Stimulated activated CD4-positive, alpha-beta T cell treated with anti-CD3 and anti-CD28 coated beads, Interleukin-1b, Interleukin-23, amount 100 ng/mL, for 1 hour (primary cell): ENCODE data around the gene LDLRAD3.
"Not testable (repeated sequence)": the region's sequence is repeated elsewhere in the genome, so short reads cannot be mapped to it uniquely, and the experiment has no call there.

Experiments used
- DNase-seq, 2 donors: peaks; one replicate each; pipeline ENCODE4 v3.0.0-alpha.2; 2020; ENCODE audit warnings: low read depth in 2 of 2

The LDLRAD3 gene

GRCh38 chr11:36016709-36017108 is 72.8 kb downstream of the LDLRAD3 start:
- no peak for DNase-seq

- no peak for DNase-seq
Observed at GRCh38 chr11:36019005-36019596, 75.2 kb downstream of the LDLRAD3 start.

DNA sequence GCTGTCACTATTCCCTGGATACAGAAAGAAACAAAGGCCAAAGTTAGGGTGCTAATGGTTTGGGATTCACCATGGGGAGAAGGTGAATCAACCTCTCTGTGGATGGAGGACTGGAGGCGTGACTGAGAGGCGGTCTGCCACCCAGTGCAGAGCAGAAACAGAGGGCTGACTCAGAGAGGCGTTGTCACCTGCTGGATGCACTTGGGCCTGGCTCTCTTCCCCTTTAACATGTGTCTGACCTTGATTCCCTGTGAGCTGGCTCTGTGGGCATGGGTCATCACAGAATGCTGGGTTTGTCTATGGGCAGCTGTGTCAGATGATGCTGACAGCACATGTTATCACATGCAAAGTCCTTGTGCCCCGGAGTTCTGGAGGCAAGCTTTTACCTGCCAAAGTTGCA is 75.9 kb downstream of the LDLRAD3 start:
- no peak for DNase-seq

- DNase-seq: no peak
Observed at GRCh38 chr11:36022882-36023281, 79.0 kb downstream of the LDLRAD3 start.

- no peak for DNase-seq
Observed at GRCh38 chr11:36023922-36024321, 80.1 kb downstream of the LDLRAD3 start.

DNA sequence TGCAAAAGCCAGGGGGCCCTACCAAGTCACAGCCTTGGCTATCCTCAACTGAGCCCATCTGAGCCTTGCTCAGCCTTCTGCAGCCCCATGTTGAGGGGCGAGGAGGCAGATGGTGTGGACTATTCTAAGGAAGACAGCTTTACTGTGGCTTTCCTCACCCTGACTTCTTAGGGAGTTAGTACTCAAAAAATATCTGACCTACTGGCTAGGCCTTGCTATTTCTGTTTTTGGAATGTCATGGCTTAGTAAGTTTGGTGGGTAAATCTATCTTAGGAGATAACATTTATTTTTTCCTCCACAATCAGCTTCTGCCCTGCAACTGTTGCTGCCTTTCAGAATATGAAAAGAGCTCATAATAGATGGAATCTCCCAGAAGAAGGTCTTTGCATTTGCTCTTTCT is 80.9 kb downstream of the LDLRAD3 start:
- DNase-seq: no peak

GRCh38 chr11:36026315-36026968 is 82.6 kb downstream of the LDLRAD3 start:
- DNase-seq: no peak

DNA sequence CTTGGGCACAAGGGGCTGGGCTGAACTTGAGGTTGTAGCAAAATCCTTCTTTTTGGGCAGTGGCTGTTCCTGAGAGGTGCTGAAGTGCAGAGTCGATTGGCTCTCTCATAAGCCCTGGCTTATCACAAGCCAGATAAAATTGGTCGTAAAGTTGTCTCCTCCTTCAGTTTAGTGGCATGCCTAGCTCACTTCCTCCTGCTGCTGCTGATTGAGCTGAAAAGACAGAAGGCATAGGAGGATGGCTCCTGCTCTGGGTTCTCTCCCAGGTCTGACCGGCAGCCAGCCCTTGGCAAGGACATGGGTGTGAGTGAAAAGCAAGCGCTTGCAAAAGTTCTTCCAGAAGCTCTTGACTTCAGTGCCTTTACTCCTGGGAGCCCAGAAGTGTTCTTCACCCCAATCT is 83.9 kb downstream of the LDLRAD3 start:
- no peak for DNase-seq

DNA sequence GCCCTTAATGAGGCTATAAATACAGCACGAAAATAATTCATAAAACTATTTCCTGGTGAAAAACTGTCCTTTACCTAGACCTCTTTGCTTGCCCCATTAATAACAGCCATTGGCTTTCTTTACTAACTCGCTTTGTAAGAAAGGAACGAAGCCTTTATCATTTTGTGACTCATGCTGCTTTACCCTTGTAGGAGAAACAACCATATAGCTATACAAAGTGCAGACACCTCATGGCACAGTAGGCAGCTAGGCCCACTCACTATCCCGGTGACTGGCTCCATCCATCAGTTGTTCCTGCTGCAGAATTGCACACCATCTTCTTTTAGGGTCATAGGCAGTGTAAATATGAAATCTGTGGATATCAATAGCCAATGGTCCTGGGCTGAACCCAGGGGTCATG is 85.8 kb downstream of the LDLRAD3 start:
- DNase-seq: no peak

DNA sequence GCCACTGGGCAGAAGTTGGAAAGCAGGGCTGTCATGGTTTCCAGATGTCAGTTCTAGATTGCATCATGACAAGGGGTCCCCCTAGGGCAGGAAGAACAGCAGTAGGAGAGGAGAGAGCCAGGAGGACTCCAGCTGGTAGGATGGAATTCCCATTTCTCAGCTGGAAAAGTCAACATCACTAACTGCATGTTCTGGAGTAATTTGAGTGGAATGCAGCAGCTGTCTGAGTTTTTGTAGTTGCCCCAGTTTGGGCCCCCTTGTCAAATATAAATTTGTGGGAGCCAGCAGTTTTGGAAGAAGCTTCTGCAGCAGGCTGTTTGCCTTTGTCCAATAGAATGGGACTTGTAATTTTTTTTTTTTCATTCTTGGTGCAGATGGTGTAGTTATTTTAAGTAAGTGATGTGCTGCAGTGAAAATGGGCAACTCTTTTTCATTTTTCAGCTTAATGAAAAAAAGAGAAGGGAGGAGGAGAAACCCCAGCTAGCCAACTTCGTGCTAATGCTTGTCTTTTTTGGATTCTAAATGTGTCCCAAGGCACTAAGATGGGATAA is 86.9 kb downstream of the LDLRAD3 start:
- no peak for DNase-seq

GRCh38 chr11:36033082-36033751 is 89.4 kb downstream of the LDLRAD3 start:
- no peak for DNase-seq

DNA sequence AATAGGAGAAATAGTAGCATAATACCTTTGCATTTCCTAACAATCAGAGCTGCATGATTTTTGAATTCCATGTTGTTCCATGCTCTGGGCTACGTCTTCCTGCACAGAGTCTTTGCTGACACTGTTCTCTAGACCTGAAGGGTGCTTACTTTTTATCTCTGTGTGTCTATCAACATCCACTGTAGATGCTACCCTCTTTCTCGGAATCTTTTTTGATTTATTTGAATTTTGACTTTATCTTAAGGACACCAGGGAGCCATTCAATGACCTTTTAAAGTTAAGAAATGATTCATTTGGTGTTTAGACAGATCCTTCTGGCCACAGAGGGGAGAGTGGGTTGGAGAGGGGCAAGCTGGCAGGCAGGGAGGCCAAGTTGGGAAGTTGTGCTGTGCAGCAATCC is 90.1 kb downstream of the LDLRAD3 start:
- no peak for DNase-seq

- no peak for DNase-seq
Observed at GRCh38 chr11:36034551-36035331, 90.9 kb downstream of the LDLRAD3 start.

DNA sequence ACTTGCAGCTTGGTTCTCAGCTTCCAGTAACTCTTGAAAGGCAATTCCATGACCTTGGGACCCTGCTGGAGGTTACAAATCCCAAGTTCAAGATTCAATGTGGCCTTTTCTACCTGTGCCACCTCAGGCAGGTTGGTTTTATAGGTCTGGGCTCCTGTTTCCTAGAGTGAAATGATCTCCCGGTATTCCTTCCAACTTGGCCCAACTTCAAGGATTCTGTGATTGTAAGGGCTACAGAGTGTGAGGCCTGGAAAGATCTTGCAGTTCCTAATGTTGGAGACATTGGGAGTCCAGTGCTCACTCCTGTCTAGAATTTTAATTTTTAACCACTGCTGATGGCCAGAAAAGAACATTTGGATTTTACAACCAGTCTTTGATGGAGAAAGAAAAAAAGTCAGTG is 91.6 kb downstream of the LDLRAD3 start:
- no peak for DNase-seq

DNA sequence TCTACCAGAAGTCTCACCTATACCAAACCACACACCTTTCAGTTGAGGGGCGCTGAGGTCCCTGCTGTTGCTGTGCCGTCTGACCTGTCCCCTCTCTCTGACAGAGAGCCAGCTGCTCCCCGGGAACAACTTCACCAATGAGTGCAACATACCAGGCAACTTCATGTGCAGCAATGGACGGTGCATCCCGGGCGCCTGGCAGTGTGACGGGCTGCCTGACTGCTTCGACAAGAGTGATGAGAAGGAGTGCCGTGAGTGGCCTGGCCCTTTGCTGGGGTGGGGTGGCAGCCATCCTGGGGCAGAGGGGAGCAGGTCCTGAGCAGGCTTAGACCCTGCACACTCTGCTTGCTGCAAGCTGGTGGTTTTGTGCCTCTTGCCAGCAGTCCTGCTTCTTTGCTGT is 92.1 kb downstream of the LDLRAD3 start:
- no peak for DNase-seq

DNA sequence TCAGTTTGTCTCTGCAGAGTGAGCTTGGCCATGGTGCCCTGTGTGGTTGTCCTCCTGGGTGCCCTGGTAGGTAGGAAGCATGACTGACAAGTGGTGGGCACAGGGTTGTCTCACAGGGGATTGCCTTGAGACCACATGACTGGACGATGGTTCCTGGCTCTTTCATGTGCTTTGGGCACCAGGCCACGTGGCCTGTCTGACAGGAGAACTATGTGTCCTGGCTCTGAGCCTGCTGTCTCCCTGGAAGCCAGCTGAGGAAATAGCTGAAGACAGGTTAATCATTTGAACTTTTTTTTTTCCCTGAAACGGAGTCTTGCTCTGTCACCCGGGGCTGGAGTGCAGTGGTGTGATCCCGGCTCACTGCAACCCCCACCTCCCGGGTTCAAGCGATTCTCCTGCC is 93.2 kb downstream of the LDLRAD3 start:
- no peak for DNase-seq

DNA sequence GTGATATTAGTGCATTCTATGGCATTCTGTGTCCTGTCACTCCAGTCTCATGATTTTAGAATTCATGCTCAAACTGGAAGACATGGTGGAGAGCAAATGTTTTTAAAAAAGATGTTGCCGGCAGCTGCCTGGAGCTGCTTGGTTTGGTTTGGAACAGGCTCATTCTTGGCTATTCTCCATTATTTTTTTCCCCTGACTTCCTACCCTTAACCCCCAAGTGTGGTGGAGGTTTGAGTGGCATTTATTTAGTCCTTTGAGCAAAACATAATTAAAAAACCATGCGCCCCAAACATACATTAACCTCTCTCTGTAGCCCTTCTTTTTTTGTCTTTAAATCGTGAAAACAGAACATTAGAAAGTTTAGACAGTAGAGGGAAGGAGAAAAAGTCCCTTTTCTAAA is 94.7 kb downstream of the LDLRAD3 start:
- no peak for DNase-seq

DNA sequence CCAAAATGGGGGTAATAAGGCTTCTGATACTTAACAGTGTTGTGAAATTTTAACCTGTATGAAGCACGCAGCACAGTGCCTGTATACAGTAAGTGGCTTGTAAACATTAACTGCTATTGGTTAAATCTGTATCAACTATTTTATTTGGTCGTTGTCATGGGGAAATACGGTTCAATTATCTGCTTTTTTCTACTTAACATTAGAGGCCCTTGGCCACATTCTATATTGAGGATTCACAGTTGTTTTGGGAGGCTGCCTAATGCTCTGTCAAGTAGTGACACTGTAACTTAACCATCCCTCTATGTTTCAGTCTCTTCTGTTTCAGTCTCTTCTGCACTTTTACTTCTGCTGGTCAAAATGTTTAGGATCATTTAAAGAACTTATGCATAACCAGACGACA is 95.6 kb downstream of the LDLRAD3 start:
- DNase-seq: no peak

- DNase-seq: no peak
Observed at GRCh38 chr11:36041988-36042611, 98.2 kb downstream of the LDLRAD3 start.

DNA sequence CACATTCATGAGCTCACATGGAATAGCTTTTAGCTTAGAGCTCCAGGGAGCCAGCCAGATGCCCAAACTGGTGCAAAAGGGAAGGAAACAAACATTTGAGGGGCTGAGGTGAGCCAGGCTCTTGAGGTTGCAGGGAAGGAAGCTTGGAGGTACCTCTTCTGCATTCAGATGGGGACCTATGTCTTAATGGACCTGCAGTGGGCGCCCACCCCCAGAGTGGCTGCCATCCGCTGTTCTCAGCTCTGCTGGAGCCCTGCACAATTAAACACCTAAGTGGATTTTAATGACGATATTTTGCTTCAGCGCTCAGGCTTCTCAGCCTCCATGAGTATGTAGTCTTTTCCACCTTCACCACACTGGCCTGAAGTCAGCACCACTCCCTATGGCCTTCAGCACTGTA is 100.8 kb downstream of the LDLRAD3 start:
- no peak for DNase-seq

- not testable (repeated sequence) for DNase-seq
Observed at GRCh38 chr11:36045945-36046344, 102.1 kb downstream of the LDLRAD3 start.

- DNase-seq: no peak
Observed at GRCh38 chr11:36046932-36047331, 103.1 kb downstream of the LDLRAD3 start.
